Ramos (cell line): Measurements from ENCODE around the gene RALGDS.

ENCODE experiments used
- in situ Hi-C: fragments of 300-500 bp; cut with MboI; formaldehyde crosslinking; loops from one replicate; pipeline ENCODE4 v1.14.3; 2022; ENCODE audit warnings: low sequenced_read_pairs; ENCODE audit not compliant: unreplicated experiment

Gene RALGDS

DNA sequence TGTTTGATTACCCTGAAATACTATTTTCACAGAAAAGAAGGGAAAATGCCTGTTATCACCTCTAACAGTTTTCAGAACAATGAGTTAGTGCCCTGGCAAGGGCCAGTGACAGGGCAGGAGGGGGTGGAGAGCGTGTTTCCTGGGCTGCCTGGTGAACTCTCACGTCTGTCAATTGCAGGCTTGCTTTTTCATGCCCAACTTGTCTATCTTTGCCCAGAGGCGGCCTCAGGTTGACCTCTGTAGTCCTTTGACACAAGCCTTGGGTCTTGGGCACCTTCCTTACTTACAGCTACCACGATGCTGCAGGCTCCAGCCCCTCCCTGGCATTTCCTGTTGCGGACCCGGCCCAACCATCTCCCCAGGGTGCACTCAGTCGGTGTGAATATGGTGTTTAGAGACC lies 61.4 kb downstream of the RALGDS start:
- in situ Hi-C loops = no loop called here

DNA sequence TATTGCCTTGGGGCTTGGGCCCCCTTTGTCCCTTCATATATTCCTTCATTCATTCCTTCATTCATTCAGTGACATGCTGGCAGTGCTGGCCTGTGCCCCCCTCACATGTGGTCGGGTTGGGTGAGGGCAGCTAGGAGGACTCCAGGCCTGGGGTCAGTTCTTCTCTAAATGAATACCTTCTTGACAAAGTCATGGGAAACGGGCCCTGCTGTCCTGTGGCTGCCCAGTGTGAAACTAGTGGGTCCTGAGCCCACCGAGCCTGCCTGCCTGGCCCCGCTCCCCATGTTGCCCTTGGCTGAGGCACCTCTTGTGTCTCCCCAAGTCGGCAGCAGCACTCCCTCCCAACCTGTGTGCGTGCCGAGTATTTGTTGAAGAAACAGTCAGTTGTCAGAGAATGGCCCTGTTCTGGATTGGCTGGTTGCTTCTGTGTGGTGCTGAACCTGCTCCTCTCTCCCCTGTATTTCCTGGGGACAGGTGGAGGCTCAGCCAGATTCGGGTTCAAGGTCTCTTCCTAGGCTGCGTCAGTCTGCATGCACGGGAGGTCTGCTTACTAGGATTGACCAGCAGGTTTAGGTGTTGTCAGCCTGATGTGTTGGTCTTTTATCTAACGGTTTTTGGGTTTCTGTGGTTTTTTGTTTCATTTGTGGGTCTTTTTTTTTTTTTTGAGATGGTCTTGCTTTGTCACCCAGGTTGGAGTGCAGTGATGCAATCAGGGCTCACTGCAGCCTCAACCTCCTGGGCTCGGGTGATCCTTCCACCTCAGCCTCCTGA lies 62.3 kb downstream of the RALGDS start:
- in situ Hi-C loops = no loop called here

DNA sequence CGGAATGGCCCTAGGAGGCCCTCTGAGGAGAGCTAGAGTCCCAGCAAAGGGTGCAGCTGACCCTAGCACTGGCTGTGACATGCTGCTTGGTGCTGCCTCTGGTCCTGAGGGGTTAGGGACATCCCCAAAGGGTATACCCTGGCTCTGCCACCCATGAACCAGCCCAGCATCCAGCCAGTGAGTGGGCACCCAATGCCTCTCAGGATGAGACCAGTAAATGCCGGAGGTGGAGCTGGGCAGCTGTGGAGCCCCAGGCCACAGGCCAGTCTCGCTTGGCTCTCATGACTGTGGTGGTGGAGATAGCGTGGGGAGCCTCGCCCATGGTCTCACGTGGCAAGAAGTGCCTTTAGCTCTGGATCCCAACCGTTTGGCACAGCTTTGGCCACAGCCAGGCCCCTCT lies 63.0 kb downstream of the RALGDS start:
- in situ Hi-C loops = no loop called here

GRCh38 chr9:133057553-133057952 lies 63.5 kb downstream of the RALGDS start:
- in situ Hi-C loops = no loop called here

DNA sequence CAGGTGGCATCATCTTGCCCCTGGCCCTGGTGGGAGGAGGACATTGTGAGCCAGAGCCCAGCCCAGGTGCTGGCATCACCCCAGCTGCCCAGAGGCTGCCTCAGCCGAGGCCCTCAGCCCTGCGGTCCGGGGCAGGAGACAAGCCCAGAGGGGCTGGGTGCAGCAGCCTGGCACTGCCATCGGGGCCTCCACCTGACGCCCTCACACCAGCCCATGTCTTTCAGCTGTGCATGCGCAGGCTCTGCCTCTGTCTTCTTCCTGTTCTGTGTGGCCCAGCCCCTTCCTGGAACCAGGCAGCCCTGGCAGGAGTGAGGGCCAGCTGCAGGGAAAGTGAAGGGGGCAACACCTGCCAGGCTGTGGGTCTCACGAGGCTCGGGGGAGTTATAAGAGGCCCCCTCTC lies 64.0 kb downstream of the RALGDS start:
- in situ Hi-C loops = no loop called here

DNA sequence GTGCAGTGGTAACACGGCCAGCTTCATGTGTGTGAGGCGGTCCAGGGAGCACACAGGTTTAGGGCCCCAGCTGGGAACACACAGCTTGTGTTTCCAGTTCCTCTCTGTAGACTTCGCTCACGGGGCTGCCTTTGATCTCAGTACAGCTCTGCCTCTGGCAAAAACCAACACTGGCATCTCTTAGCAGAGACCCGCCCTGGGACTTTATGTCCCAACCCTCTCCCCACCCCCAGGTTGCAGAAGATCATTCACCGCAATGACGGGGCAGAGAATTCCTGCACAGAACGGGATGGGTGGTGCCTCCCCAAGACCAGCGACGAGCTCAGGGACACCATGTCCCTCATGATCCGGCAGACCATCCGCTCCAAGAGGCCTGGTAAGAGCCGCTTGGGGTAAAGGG lies 64.5 kb downstream of the RALGDS start:
- in situ Hi-C loops = no loop called here

DNA sequence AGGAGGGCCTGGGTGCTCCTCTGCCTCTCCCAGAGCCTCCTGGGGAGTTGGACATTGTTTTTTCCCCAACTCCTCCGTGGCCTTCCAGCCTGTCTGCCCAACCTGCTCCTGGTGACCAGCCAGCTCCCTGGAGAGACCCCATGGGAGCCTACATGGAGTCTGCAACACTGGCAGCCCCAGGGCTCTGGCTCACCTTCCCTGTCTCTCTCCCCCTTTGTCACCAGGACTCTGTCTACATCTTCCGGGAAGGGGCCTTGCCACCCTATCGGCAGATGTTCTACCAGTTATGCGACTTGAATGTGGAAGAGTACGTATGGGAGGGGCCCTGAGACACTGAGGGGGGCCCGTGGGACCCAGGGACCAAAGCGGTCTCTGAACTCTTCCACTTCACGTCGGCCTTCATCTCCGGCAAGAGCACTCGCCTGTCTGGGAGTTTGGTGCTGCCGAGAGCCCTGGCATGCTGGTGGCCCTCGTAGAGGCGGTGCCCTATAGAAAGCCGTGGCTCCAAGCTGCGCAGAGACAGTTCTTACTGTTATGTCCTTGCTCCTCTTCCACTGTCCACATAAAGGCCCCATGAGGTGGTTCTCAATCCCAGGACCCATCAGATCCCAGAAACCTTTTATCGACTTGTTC lies 65.1 kb downstream of the RALGDS start:
- in situ Hi-C loops = no loop called here

DNA sequence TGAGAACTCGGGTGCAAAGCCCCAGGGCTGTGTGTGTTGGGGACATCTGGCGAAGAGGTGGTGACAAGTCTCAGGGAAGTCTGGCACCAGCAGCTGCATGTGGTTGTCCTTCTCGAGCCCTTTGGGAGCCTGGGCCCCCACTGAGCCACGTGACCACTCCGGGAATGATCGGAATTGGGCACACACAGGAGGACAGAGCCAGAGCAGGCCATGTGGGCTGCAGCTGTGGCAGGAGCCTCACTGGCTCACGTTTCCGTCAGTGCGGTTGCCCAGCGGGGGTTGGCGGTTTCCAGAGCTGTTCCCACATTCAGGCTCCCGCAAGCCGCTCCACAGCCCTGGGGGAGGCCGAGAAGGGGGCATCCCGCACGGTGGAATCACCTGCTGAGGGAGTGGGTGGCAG lies 66.1 kb downstream of the RALGDS start:
- in situ Hi-C loops = no loop called here

DNA sequence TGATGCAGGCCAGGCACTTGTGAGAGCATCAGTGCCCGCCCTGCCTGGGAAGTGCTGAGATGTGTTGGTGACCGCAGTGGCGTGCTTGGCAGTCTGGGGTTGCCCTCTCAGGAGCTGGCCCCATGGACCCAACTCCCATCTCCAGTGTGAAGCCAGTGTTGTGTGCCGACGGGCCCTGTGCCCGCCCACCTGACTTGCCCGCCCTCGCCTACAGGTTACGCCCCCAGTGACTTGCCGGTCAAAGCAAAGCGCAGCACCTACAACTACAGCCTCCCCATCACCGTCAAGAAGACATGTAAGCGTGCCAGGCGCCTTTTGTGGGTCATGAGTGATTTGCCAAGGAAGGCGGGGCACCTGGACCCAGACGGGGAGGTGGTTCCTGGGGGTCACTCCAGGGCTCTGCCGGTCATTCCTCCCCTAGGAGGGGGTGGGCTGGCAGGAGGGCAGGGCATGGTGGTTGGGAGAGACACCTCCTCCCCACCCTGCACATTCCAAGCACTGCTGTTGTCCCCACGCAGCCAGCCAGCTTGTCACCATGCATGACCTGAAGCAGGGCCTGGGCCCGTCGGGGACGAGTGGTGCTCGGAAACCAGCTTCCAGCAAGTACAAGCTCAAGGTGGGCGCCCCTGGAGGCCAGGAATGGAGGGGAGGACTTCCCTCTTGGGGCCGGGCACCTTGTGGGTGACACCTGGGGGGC lies 66.7 kb downstream of the RALGDS start:
- in situ Hi-C loops = no loop called here

GRCh38 chr9:133051966-133052539 lies 69.0 kb downstream of the RALGDS start:
- in situ Hi-C loops = no loop called here

GRCh38 chr9:133051281-133051900 lies 69.6 kb downstream of the RALGDS start:
- in situ Hi-C loops = no loop called here

DNA sequence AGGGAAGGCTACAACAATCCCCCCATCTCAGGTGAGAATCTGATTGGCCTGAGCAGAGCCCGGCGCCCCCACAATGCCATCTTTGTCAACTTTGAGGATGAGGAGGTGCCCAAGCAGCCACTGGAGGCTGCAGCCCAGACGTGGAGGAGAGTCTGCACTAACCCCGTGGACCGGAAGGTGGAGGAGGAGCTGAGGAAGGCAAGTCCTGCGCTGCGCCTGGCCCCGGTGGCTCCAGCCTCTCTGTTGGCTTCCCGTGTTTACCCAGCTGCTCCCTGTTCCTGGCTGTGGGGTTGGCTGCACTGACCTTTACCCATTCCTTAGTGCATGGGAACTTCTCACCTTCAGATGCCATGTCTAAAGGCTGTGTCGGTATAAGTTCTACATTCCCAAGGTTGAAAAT lies 70.3 kb downstream of the RALGDS start:
- in situ Hi-C loops = no loop called here

GRCh38 chr9:133050142-133050541 lies 70.9 kb downstream of the RALGDS start:
- in situ Hi-C loops = no loop called here

DNA sequence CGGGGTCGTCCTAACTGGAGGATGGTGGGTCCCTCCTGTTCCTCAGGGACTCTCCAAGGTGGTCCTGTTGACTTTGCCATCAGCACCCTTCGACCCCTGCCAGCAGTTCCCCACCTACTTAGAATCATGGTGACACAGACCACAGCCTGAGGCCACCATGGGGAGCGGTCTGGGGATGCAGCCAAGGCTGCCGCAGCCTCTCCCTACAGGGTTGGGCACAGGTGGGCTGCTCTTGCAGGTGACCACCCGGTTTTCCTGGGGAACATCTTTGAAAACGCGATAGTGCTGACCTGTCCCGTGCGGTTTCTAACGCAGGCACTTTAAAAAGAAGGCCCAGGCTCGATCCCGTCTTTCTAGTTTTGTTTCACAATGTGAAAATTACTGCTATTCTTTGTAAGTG lies 72.0 kb downstream of the RALGDS start:
- in situ Hi-C loops = no loop called here

GRCh38 chr9:133048595-133048994 lies 72.4 kb downstream of the RALGDS start:
- in situ Hi-C loops = no loop called here
